Vagina (tissue), 2 donors: ENCODE measurements around the gene CEACAM5. TPM values are rescaled to one million over a fixed set of nuclear protein-coding genes. Genes with fewer than 3 reads are reported as not detected.

Source experiments
- DNase-seq, 2 donors: peaks; one replicate each; pipeline ENCODE4 v3.0.0-alpha.2; 2017; ENCODE audit errors: extremely low spot score in 2 of 2
- H3K27ac ChIP-seq: fragments of 200-600 bp; sonication (generic); one replicate; pipeline ENCODE4 v1.5.1; 2019
- H3K27me3 ChIP-seq: fragments of 200-600 bp; sonication (generic); one replicate; pipeline ENCODE4 v1.5.1; 2019
- H3K36me3 ChIP-seq, 2 donors: fragments of 200-600 bp; sonication (generic); one replicate each; pipeline ENCODE4 v1.5.1; 2017 to 2019
- H3K4me1 ChIP-seq: fragments of 200-600 bp; sonication (generic); one replicate; pipeline ENCODE4 v1.5.1; 2019
- H3K4me3 ChIP-seq, 2 donors: fragments of 200-600 bp; sonication (generic); 1 replicate in 1 of 2; 2 replicates in 1 of 2; pipeline ENCODE4 v1.5.1; 2016 to 2019
- H3K9me3 ChIP-seq: fragments of 200-600 bp; sonication (generic); one replicate; pipeline ENCODE4 v1.5.1; 2019
- POLR2A ChIP-seq, 2 donors: fragments of 450-650 bp; IDR thresholded peaks; one replicate each; pipeline ENCODE4 v1.6.1; 2017; ENCODE audit warnings: antibody characterized with exemption in 2 of 2, mild to moderate bottlenecking in 2 of 2, moderate library complexity in 2 of 2
- POLR2AphosphoS5 ChIP-seq, 2 donors: sonication (generic); formaldehyde crosslinking; IDR thresholded peaks; one replicate each; pipeline ENCODE4 v1.9.0; 2017; ENCODE audit warnings: antibody characterized with exemption in 2 of 2, mild to moderate bottlenecking in 2 of 2, low read depth in 1 of 2; ENCODE audit not compliant: insufficient read depth in 1 of 2
- intact Hi-C: fragments of 100-400 bp; cut with DNase I; formaldehyde crosslinking; loops from one replicate; pipeline ENCODE4 v1.15.1; 2023
- total RNA-seq: library from RNA; depleted of rRNA; stranded (reverse); fragments of >200 nt; gene quantifications from one replicate; pipeline ENCODE4 v1.2.3, GENCODE V29; 2016
- TF ChIP-seq, protein P1 (sequence below), 3 experiments: fragments of 450-650 bp in 2 of 3; fragments of 200-600 bp in 1 of 3; sonication (generic) in 1 of 3; IDR thresholded peaks; one replicate each; pipeline ENCODE4 v1.5.1; 2017 to 2019; ENCODE audit warnings: antibody characterized with exemption in 3 of 3, mild to moderate bottlenecking in 2 of 3, moderate library complexity in 2 of 3

The CEACAM5 gene
- total RNA-seq, 1 donor from 2014 or later = 52.1 TPM

DNA sequence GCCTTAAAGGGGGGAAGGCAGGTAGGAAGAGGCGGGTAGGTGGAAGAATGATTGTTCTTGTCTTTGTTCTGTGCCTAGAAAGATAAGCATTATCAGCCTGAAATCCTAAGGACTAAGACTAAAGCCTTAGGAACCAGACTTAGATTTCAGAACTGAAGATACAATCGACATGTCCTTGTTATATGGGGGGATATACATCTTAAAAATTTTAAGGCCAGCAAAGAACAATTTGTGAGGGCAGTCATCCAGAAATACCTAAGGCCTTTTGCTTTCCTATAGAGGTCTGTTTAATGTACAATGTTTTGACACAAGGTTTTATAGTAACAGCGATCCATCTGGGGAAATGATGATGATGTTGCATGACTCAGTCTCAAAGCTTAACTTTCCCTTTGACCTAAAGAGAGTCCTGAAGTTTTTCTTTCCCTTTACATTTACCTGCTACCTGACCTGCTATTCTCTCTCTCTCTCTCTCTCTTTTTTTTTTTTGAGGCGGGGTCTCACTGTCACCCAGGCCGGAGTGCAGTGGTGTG is 26.7 kb downstream of the CEACAM5 start:
- no peak overlapping the region for H3K4me3 ChIP-seq
- H3K9me3 ChIP-seq = no peaks in the 10 kb centered on the region
- H3K4me1 ChIP-seq = no peaks in the 10 kb centered on the region
- intact Hi-C loops = no loop called here
- H3K36me3 ChIP-seq = no peaks in the 10 kb centered on the region
- DNase-seq = no peak
- no peak overlapping the region for H3K27ac ChIP-seq
- H3K27me3 ChIP-seq = no peaks in the 10 kb centered on the region
- TF ChIP-seq, protein P1, sequence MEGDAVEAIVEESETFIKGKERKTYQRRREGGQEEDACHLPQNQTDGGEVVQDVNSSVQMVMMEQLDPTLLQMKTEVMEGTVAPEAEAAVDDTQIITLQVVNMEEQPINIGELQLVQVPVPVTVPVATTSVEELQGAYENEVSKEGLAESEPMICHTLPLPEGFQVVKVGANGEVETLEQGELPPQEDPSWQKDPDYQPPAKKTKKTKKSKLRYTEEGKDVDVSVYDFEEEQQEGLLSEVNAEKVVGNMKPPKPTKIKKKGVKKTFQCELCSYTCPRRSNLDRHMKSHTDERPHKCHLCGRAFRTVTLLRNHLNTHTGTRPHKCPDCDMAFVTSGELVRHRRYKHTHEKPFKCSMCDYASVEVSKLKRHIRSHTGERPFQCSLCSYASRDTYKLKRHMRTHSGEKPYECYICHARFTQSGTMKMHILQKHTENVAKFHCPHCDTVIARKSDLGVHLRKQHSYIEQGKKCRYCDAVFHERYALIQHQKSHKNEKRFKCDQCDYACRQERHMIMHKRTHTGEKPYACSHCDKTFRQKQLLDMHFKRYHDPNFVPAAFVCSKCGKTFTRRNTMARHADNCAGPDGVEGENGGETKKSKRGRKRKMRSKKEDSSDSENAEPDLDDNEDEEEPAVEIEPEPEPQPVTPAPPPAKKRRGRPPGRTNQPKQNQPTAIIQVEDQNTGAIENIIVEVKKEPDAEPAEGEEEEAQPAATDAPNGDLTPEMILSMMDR (IDR thresholded peaks at IDR 0.05) = no peak
- TF ChIP-seq POLR2A (IDR thresholded peaks at IDR 0.05) (no peak), POLR2AphosphoS5 (IDR thresholded peaks at IDR 0.05; ENCODE audit: insufficient read depth in 1 of 2, low read depth in 1 of 2) (no peak)

DNA sequence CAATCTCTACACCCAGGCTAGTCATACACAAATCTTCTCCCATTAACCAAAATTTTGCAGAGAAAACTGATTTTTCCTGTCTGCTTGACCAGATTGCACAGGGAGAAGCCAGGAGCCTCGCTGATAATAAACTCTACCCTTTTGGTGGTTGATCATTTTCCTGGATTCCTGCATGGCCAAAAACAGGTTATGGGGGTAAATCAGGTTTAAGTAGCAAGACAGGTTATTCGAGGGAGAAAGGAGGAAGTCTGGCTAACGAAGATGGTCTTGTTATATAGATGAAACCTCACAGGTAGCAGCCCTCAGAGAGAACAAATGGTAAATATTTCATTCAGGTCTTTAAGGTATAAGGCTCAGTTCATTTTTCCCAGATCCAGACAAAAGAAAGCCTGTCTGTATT is 30.9 kb downstream of the CEACAM5 start:
- no peaks in the 10 kb centered on the region for H3K27me3 ChIP-seq
- TF ChIP-seq POLR2A (IDR thresholded peaks at IDR 0.05) = no peak
- TF ChIP-seq, protein P1 (IDR thresholded peaks at IDR 0.05) = no peak
- TF ChIP-seq POLR2AphosphoS5 (IDR thresholded peaks at IDR 0.05; ENCODE audit: insufficient read depth in 1 of 2, low read depth in 1 of 2) = no peak
- no peaks in the 10 kb centered on the region for H3K4me1 ChIP-seq
- DNase-seq = no peak
- intact Hi-C loops = no loop called here
- no peak overlapping the region for H3K4me3 ChIP-seq
- H3K36me3 ChIP-seq = no peaks in the 10 kb centered on the region
- no peak overlapping the region for H3K27ac ChIP-seq
- no peaks in the 10 kb centered on the region for H3K9me3 ChIP-seq

DNA sequence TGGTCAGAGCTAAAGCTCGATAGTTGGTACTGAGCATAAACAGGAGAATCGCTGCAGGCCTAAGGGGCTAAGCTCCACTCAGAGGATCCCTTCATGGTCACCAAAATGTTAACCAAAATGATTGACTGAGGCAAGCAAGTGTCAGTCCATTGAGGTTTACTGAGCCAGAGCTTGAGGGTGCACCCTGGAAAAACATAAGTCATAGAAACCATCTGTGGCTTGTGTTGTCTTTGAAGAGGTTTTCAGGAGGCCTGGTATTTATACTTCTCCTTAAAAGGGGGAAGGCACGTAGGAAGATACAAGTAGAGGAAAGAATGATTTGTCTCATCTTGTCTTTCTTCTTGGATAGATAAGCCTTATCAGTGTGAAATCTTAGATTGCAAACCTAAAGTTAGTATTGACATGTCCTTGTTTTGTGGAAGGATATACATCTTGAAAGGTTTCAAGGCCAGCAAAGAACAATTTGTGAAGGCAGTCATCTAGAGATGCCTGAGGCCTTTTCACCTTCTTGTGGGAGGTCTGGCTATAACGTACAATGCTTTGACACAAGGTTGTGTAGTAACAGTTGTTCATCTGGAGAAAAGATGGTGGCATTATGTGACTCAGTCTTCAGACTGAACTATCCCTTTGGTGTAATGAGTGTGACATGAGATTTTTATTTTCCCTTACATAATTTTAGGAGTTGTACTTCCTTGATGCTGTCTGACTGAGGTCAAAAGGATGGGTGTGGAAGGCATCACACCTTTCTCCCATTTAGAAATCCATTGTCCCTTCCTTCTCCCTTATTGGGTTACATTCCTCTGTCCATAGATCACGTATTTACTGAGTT is 32.2 kb downstream of the CEACAM5 start:
- TF ChIP-seq POLR2AphosphoS5 (IDR thresholded peaks at IDR 0.05; ENCODE audit: insufficient read depth in 1 of 2, low read depth in 1 of 2) = no peak
- TF ChIP-seq, protein P1 (IDR thresholded peaks at IDR 0.05) = no peak
- no peak for TF ChIP-seq POLR2A (IDR thresholded peaks at IDR 0.05)

DNA sequence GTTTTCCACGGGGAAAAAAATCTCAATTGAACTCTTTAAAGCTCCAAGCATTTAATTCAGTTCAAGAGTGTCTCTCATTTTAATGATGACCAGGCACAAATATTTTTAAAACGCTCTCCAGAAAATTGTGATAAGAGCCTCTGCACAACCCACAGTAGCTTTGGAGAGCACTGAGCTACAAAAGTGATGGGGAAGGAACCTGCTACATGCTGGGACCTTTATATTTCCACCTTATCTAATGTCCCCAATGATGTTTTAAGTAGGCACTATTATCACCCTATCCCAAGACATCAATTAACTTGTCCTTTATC is 32.8 kb downstream of the CEACAM5 start:
- TF ChIP-seq, protein P1 (IDR thresholded peaks at IDR 0.05) = no peak
- H3K36me3 ChIP-seq = no peaks in the 10 kb centered on the region
- no peaks in the 10 kb centered on the region for H3K4me1 ChIP-seq
- H3K27me3 ChIP-seq = no peaks in the 10 kb centered on the region
- intact Hi-C loops = no loop called here
- H3K4me3 ChIP-seq = no peak overlapping the region
- no peak for DNase-seq
- H3K9me3 ChIP-seq = no peaks in the 10 kb centered on the region
- no peak overlapping the region for H3K27ac ChIP-seq

More for the DNA sequence above, 32.2 kb downstream of the CEACAM5 start:
- Histone ChIP-seq H3K27me3 (no peaks in the 10 kb centered on the region), H3K4me3 (no peak overlapping the region), H3K36me3 (no peaks in the 10 kb centered on the region), H3K4me1 (no peaks in the 10 kb centered on the region), H3K27ac (no peak overlapping the region), H3K9me3 (no peaks in the 10 kb centered on the region)
- intact Hi-C loops = no loop called here
- DNase-seq = no peak

DNA sequence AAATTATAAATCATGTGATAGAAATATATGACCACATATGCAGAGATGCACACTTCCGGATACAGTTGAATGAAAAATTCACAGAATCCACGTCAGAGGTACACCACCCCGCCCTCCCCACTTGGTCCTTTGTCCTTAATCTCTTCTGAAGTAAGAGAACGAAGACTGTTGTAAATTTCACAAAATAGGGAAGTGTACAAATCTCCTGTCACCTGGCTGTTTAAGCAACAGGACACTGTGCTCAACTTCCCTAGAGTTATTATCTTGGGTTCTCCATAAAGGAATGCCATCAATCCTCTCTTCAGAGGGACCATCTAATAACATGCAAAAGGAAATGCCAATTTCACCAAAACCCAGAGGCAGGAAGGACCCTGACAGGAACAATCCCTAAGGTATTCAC is 36.4 kb downstream of the CEACAM5 start:
- DNase-seq = no peak
- H3K4me1 ChIP-seq = no peaks in the 10 kb centered on the region
- no peaks in the 10 kb centered on the region for H3K9me3 ChIP-seq
- H3K27me3 ChIP-seq = no peaks in the 10 kb centered on the region
- no peaks in the 10 kb centered on the region for H3K36me3 ChIP-seq
- H3K4me3 ChIP-seq = no peak overlapping the region
- H3K27ac ChIP-seq = no peak overlapping the region
- intact Hi-C loops = no loop called here
- TF ChIP-seq POLR2A (IDR thresholded peaks at IDR 0.05) = no peak
- TF ChIP-seq, protein P1 (IDR thresholded peaks at IDR 0.05) = no peak
- TF ChIP-seq POLR2AphosphoS5 (IDR thresholded peaks at IDR 0.05; ENCODE audit: insufficient read depth in 1 of 2, low read depth in 1 of 2) = no peak
